ENCODE measurements around the gene SHB. TPM values are rescaled to one million over a fixed set of nuclear protein-coding genes. Genes with fewer than 3 reads are reported as not detected.

The SHB gene
- total RNA-seq, 1 donor from 2014 or later, result 25.3 TPM

- peak; percentile 89 to 90 for ATAC-seq
- H3K36me3 ChIP-seq, result no peaks in the 10 kb centered on the region
- peak overlapping the region; percentile 66 for H3K27ac ChIP-seq
- DNase-seq, result peak; percentile 85
- peaks cover 57% of the 10 kb centered on the region for H3K4me1 ChIP-seq
- no peak overlapping the region for H3K4me3 ChIP-seq
- intact Hi-C loops (cut with DNase I), result no loop called here
- no peak for TF ChIP-seq CTCF (IDR thresholded peaks at IDR 0.05)
- no peaks in the 10 kb centered on the region for H3K9me3 ChIP-seq
- H3K27me3 ChIP-seq (ENCODE audit: low read depth), result no peaks in the 10 kb centered on the region
These were observed 104.9 kb downstream of the SHB start for GRCh38 chr9:37963936-37964739.

- no peak for DNase-seq
- intact Hi-C loops (cut with DNase I), result no loop called here
- no peak for TF ChIP-seq CTCF (IDR thresholded peaks at IDR 0.05)
- Histone ChIP-seq H3K27ac (no peak overlapping the region), H3K27me3 (ENCODE audit: low read depth) (no peaks in the 10 kb centered on the region), H3K4me3 (no peak overlapping the region), H3K4me1 (peaks cover 32% of the 10 kb centered on the region), H3K9me3 (no peaks in the 10 kb centered on the region), H3K36me3 (no peaks in the 10 kb centered on the region)
- ATAC-seq, result no peak
These were observed 107.7 kb downstream of the SHB start for GRCh38 chr9:37961351-37961750.

GRCh38 chr9:37960631-37961030 is 108.4 kb downstream of the SHB start:
- peaks cover 27% of the 10 kb centered on the region for H3K4me1 ChIP-seq
- intact Hi-C loops (cut with DNase I), result no loop called here

GRCh38 chr9:37959976-37960375 is 109.1 kb downstream of the SHB start:
- intact Hi-C loops (cut with DNase I), result no loop called here
- no peak for TF ChIP-seq CTCF (IDR thresholded peaks at IDR 0.05)
- ATAC-seq, result no peak

More at GRCh38 chr9:37960631-37961030, 108.4 kb downstream of the SHB start:
- DNase-seq, result no peak
- no peak for ATAC-seq
- no peaks in the 10 kb centered on the region for H3K27me3 ChIP-seq (ENCODE audit: low read depth)
- no peak for TF ChIP-seq CTCF (IDR thresholded peaks at IDR 0.05)
- no peaks in the 10 kb centered on the region for H3K9me3 ChIP-seq
- H3K36me3 ChIP-seq, result peaks cover 4% of the 10 kb centered on the region
- H3K4me3 ChIP-seq, result no peak overlapping the region
- H3K27ac ChIP-seq, result no peak overlapping the region

GRCh38 chr9:37958154-37958553 is 110.9 kb downstream of the SHB start:
- DNase-seq (no peak), ATAC-seq (no peak)
- Histone ChIP-seq H3K4me1 (peaks cover 18% of the 10 kb centered on the region), H3K27me3 (ENCODE audit: low read depth) (no peaks in the 10 kb centered on the region), H3K4me3 (no peak overlapping the region), H3K27ac (no peak overlapping the region), H3K36me3 (peaks cover 25% of the 10 kb centered on the region), H3K9me3 (no peaks in the 10 kb centered on the region)
- no peak for TF ChIP-seq CTCF (IDR thresholded peaks at IDR 0.05)
- intact Hi-C loops (cut with DNase I), result no loop called here

More at GRCh38 chr9:37959976-37960375, 109.1 kb downstream of the SHB start:
- no peaks in the 10 kb centered on the region for H3K27me3 ChIP-seq (ENCODE audit: low read depth)
- DNase-seq, result no peak
- H3K9me3 ChIP-seq, result no peaks in the 10 kb centered on the region
- H3K36me3 ChIP-seq, result peaks cover 9% of the 10 kb centered on the region
- H3K4me1 ChIP-seq, result peaks cover 20% of the 10 kb centered on the region
- no peak overlapping the region for H3K27ac ChIP-seq
- no peak overlapping the region for H3K4me3 ChIP-seq

All from lower lobe of right lung (tissue), 2 donors.